ENCODE data around the gene HRH3.

The HRH3 gene

GRCh38 chr20:62215020-62215990, 4.8 kb downstream of the HRH3 start:
- no peak for DNase-seq

- no peak for DNase-seq
These were observed 6.0 kb downstream of the HRH3 start for GRCh38 chr20:62214067-62214466.

GRCh38 chr20:62212299-62212698, 7.8 kb downstream of the HRH3 start:
- DNase-seq: peak in 4 of 14 donors; percentile 6 to 19 (median 10)

- no peak for DNase-seq
These were observed 8.2 kb downstream of the HRH3 start for GRCh38 chr20:62211769-62212288.

- no peak for DNase-seq
These were observed 8.9 kb downstream of the HRH3 start for GRCh38 chr20:62211216-62211615.

- no peak for DNase-seq
These were observed 9.6 kb downstream of the HRH3 start for GRCh38 chr20:62210496-62210855.

GRCh38 chr20:62209850-62210495, 10.1 kb downstream of the HRH3 start:
- DNase-seq: no peak

GRCh38 chr20:62208795-62209755, 11.0 kb downstream of the HRH3 start:
- no peak for DNase-seq

- no peak for DNase-seq
These were observed 11.8 kb downstream of the HRH3 start for GRCh38 chr20:62208061-62208794.

- no peak for DNase-seq
These were observed 13.7 kb downstream of the HRH3 start for GRCh38 chr20:62206388-62206775.

- no peak for DNase-seq
These were observed 14.3 kb downstream of the HRH3 start for GRCh38 chr20:62205618-62206387.

GRCh38 chr20:62203378-62204030, 16.6 kb downstream of the HRH3 start:
- no peak for DNase-seq

- no peak for DNase-seq
These were observed 17.3 kb downstream of the HRH3 start for GRCh38 chr20:62202676-62203377.

GRCh38 chr20:62202083-62202395, 18.0 kb downstream of the HRH3 start:
- DNase-seq: no peak

GRCh38 chr20:62201173-62202082, 18.6 kb downstream of the HRH3 start:
- peak in 1 of 14 donors; percentile 35 for DNase-seq

GRCh38 chr20:62200491-62201172, 19.4 kb downstream of the HRH3 start:
- no peak for DNase-seq

- no peak for DNase-seq
These were observed 21.1 kb downstream of the HRH3 start for GRCh38 chr20:62198931-62199330.

- DNase-seq: no peak
These were observed 21.6 kb downstream of the HRH3 start for GRCh38 chr20:62198496-62198895.

All from C1 segment of cervical spinal cord (tissue), 14 donors.